ENCODE measurements around the gene LRRFIP1. TPM values are rescaled to one million over a fixed set of nuclear protein-coding genes. Genes with fewer than 3 reads are reported as not detected.

LRRFIP1 gene
- total and polyA plus RNA-seq, 10 of the 15 experiments (the other 5 are each of a cell fraction or from before 2014, with no cell fraction given), result 36.2 to 120 (median 74.3) TPM

GRCh38 chr2:237650455-237650850, 23.1 kb downstream of the LRRFIP1 start (continued):
- no peak for TF ChIP-seq TCF3 (IDR thresholded peaks at IDR 0.05; ENCODE audit: borderline replicate concordance, insufficient read depth, low read depth, low read length)
- TF ChIP-seq PBX3 (IDR thresholded peaks at IDR 0.05; ENCODE audit: insufficient replicate concordance, low read depth, low read length), result no peak
- TF ChIP-seq STAT3 (IDR thresholded peaks at IDR 0.05; ENCODE audit: low read depth, low read length), result no peak
- no peak for TF ChIP-seq HDAC6 (IDR thresholded peaks at IDR 0.05; ENCODE audit: unreplicated experiment)
- TF ChIP-seq CBX3 (IDR thresholded peaks at IDR 0.05; ENCODE audit: borderline replicate concordance, low read depth), result no peak
- TF ChIP-seq MTA2 (IDR thresholded peaks at IDR 0.05; ENCODE audit: low read depth), result no peak
- TF ChIP-seq ZBED1 (IDR thresholded peaks at IDR 0.05; ENCODE audit: borderline replicate concordance), result no peak
- TF ChIP-seq IKZF2 (IDR thresholded peaks at IDR 0.05), result no peak
- no peak for TF ChIP-seq TCF7 (IDR thresholded peaks at IDR 0.05; ENCODE audit: borderline replicate concordance)
- no peak for TF ChIP-seq YBX1 (IDR thresholded peaks at IDR 0.05)

- DNase-seq (ENCODE audit: low read depth, low spot score) (no peak), FAIRE-seq (no peak), ATAC-seq (no peak)
- H3K36me3 ChIP-seq (ENCODE audit: control insufficient read depth in 2 of 2, insufficient read depth in 2 of 2, low read length in 1 of 2), result no peaks in the 10 kb centered on the region
- H3K4me2 ChIP-seq (ENCODE audit: control insufficient read depth, insufficient read depth), result no peak overlapping the region
- WGBS (ENCODE audit: insufficient coverage, insufficient replicate concordance, low lambda C conversion rate, missing lambda C conversion rate), result 70% methylated on average over 10 of the region's 10 CpGs
- no peak overlapping the region for H3K27ac ChIP-seq (ENCODE audit: control insufficient read depth, insufficient read depth)
- no peak overlapping the region for H3K9ac ChIP-seq (ENCODE audit: control insufficient read depth, insufficient read depth, low read length)
- SMC1A ChIA-PET (ENCODE audit: uncharacterized antibody, unreplicated experiment), result no interaction called here
- intact Hi-C loops (cut with micrococcal nuclease; ENCODE audit: unreplicated experiment) (no loop called here), in situ Hi-C loops (cut with MboI) (no loop called here)
- peaks cover under 1 to 2% of the 10 kb centered on the region in 2 experiments; a peak in 3 of 4 replicates for H3K27me3 ChIP-seq (replicated peaks in 1 of 2; ENCODE audit: control insufficient read depth in 2 of 2, insufficient read depth in 2 of 2, low read length in 1 of 2)
- H2AFZ ChIP-seq (ENCODE audit: control insufficient read depth, low read depth, low read length), result no peak overlapping the region
- no peak overlapping the region for H3K4me3 ChIP-seq
- no peaks in the 10 kb centered on the region for H4K20me1 ChIP-seq (ENCODE audit: control insufficient read depth, insufficient read depth)
- POLR2A ChIA-PET, result no interaction called here
- no TSS peak for BruUV-seq (replicated peaks)
- RAD21 ChIA-PET (ENCODE audit: unreplicated experiment), result no interaction called here
- CTCF ChIA-PET, result no interaction called here
- H3K79me2 ChIP-seq (ENCODE audit: control insufficient read depth, insufficient read depth, low read length), result no peaks in the 10 kb centered on the region
- TF ChIP-seq SMAD5 (IDR thresholded peaks at IDR 0.05; ENCODE audit: low read depth), result no peak
- H3K4me1 ChIP-seq (ENCODE audit: control insufficient read depth, insufficient read depth, low read length), result no peaks in the 10 kb centered on the region
- H3K9me3 ChIP-seq (replicated peaks; ENCODE audit: control insufficient read depth, insufficient read depth, low read length), result no peaks in the 10 kb centered on the region; the same call in 2 of the 3 replicates
Observed at GRCh38 chr2:237651761-237652160, 24.4 kb downstream of the LRRFIP1 start.

All from GM12878 (cell line).